K562 (cell line): ENCODE results near the gene ABCC12. TPM values are rescaled to one million over a fixed set of nuclear protein-coding genes. Genes with fewer than 3 reads are reported as not detected.

Experiments
- ATAC-seq: fragments of 200-7000 bp; cut with Tn5 transposase; 3 replicates; pipeline ENCODE4 v1.9.1; 2020; ENCODE audit warnings: moderate library complexity
- BruUV-seq: library from RNA; stranded (reverse); fragments of 400-500 nt; replicated peaks from 2 replicates; lab custom pipeline; 2021; lab: Mats Ljungman, UMichigan
- CTCF ChIA-PET: fragments of 300-600 bp; formaldehyde crosslinking; extraction: SDS; loops from one replicate; lab custom pipeline; 2021; ENCODE audit warnings: low intra/inter-chr PET ratio; lab: Yijun Ruan, JAX
- POLR2A ChIA-PET: fragments of 300-600, 350-650 bp; sonication (Branson Sonifier 250); formaldehyde crosslinking; extraction: SDS; loops from one replicate; lab custom pipeline; 2021; ENCODE audit warnings: antibody characterized with exemption, inconsistent platforms; lab: Yijun Ruan, JAX
- DNase-seq, 4 experiments: peaks; one replicate each; pipeline versions ENCODE4 v3.0.0 to v3.0.0-alpha.2; 2011 to 2018; ENCODE audit warnings: low spot score in 3 of 4, mixed read lengths in 3 of 4; ENCODE audit errors: extremely low read depth in 1 of 4
- FAIRE-seq: peaks from 2 replicates; lab custom pipeline; 2011; peaks lifted over from hg19 to GRCh38; lab: Jason Lieb, UNC
- H2AFZ ChIP-seq: 2 replicates; pipeline ENCODE4 v1.6.0; 2011; ENCODE audit warnings: low read depth, low read length, control low read depth, inconsistent platforms
- H3K27ac ChIP-seq: fragments of 200-600 bp; 3 replicates; pipeline ENCODE4 v1.8.0; 2011; ENCODE audit warnings: low read depth, mild to moderate bottlenecking, control low read depth, inconsistent platforms, low read length, moderate library complexity, mixed read lengths; ENCODE audit errors: extremely low read depth
- H3K27me3 ChIP-seq, 2 experiments: fragments of 300-600 bp in 1 of 2; 2 replicates in 1 of 2; 3 replicates in 1 of 2; pipeline versions ENCODE4 v1.6.0 to v1.8.0; 2011; ENCODE audit warnings: inconsistent platforms in 2 of 2, low read length in 2 of 2, mild to moderate bottlenecking in 1 of 2, mixed read lengths in 1 of 2, moderate library complexity in 1 of 2; ENCODE audit not compliant: control insufficient read depth in 2 of 2, insufficient read depth in 2 of 2
- H3K36me3 ChIP-seq: fragments of 300-600 bp; 3 replicates; pipeline ENCODE4 v1.8.0; 2011; ENCODE audit warnings: mild to moderate bottlenecking, low read length, inconsistent platforms; ENCODE audit not compliant: control insufficient read depth, insufficient read depth
- H3K4me1 ChIP-seq, 2 experiments: fragments of 200-600 bp in 1 of 2; replicated peaks in 1 of 2; 2 replicates in 1 of 2; 3 replicates in 1 of 2; pipeline versions ENCODE4 v1.5.1 to v1.8.0; 2011; ENCODE audit warnings: inconsistent platforms in 2 of 2, low read length in 2 of 2, mild to moderate bottlenecking in 1 of 2, mixed read lengths in 1 of 2, moderate library complexity in 1 of 2; ENCODE audit not compliant: control insufficient read depth in 2 of 2, insufficient read depth in 2 of 2
- H3K4me2 ChIP-seq: 2 replicates; pipeline ENCODE4 v1.6.1; 2011; ENCODE audit warnings: low read length, control low read depth, inconsistent platforms, mixed read lengths; ENCODE audit not compliant: insufficient read depth
- H3K4me3 ChIP-seq: fragments of 200-600 bp; sonication (generic), shearing (Covaris generic); 2 replicates; pipeline ENCODE4 v1.5.1; 2016; ENCODE audit warnings: control low read depth, inconsistent platforms
- H3K79me2 ChIP-seq: fragments of 200-600 bp; 3 replicates; pipeline ENCODE4 v1.8.0; 2011; ENCODE audit warnings: low read length, inconsistent platforms; ENCODE audit not compliant: control insufficient read depth, insufficient read depth
- H3K9ac ChIP-seq, 2 experiments: 2 replicates each; pipeline versions ENCODE4 v1.6.0 to v1.6.1; 2011; ENCODE audit warnings: low read depth in 2 of 2, low read length in 2 of 2, control low read depth in 1 of 2, inconsistent platforms in 1 of 2, mild to moderate bottlenecking in 1 of 2, mixed read lengths in 1 of 2; ENCODE audit not compliant: insufficient read depth in 1 of 2
- H3K9me1 ChIP-seq: one replicate; pipeline ENCODE4 v1.6.0; 2011; ENCODE audit warnings: inconsistent platforms, mild to moderate bottlenecking, low read length, moderate library complexity; ENCODE audit not compliant: control insufficient read depth, insufficient read depth
- H3K9me3 ChIP-seq: replicated peaks from 2 replicates; pipeline ENCODE4 v1.5.1; 2011; ENCODE audit warnings: low read depth, low read length, inconsistent platforms; ENCODE audit not compliant: control insufficient read depth, insufficient read depth
- H4K20me1 ChIP-seq: replicated peaks from 2 replicates; pipeline ENCODE4 v1.6.1; 2011; ENCODE audit warnings: low read length, inconsistent platforms, mixed read lengths; ENCODE audit not compliant: control insufficient read depth, insufficient read depth
- HMG20A ChIP-seq: fragments of 450-650 bp; formaldehyde crosslinking; conservative IDR thresholded peaks from 2 replicates; pipeline ENCODE4 v1.4.0; 2020; ENCODE audit warnings: mild to moderate bottlenecking, mixed read lengths
- KHSRP ChIP-seq: fragments of 450-650 bp; IDR thresholded peaks from 2 replicates; pipeline ENCODE4 v1.6.1; 2017
- RBM39 ChIP-seq: fragments of 200-400 bp; formaldehyde crosslinking; optimal IDR thresholded peaks from 2 replicates; pipeline ENCODE3; 2018; ENCODE audit warnings: low read depth, low read length
- SMARCE1 ChIP-seq: fragments of 450-650 bp; IDR thresholded peaks from 2 replicates; pipeline ENCODE4 v1.7.1; 2016; ENCODE audit warnings: mild to moderate bottlenecking
- STAT5A ChIP-seq: IDR thresholded peaks from 2 replicates; pipeline ENCODE4 v1.6.1; 2012; ENCODE audit warnings: low read length, inconsistent platforms, borderline replicate concordance
- YBX1 ChIP-seq: fragments of 450-650 bp; IDR thresholded peaks from 2 replicates; pipeline ENCODE4 v1.7.1; 2016; ENCODE audit warnings: mild to moderate bottlenecking
- ZNF354B ChIP-seq: fragments of 250-450 bp; sonication (Bioruptor Pico); IDR thresholded peaks from 2 replicates; pipeline ENCODE4 v1.4.0; 2020
- WGBS: fragments of 100-300 bp; shearing (Covaris generic); methylation state at CpG from one replicate; pipeline ENCODE4 v1.1.6; 2016; ENCODE audit warnings: low coverage, mixed read lengths; ENCODE audit not compliant: insufficient coverage; ENCODE audit errors: missing lambda C conversion rate; 5-methylcytosine and 5-hydroxymethylcytosine counted together
- in situ Hi-C: fragments of 300-500 bp; cut with MboI; formaldehyde crosslinking; loops from 4 replicates; pipeline ENCODE4 v1.15.0; 2018; ENCODE audit warnings: inconsistent platforms, mixed read lengths
- intact Hi-C: fragments of 100-400 bp; cut with micrococcal nuclease; formaldehyde crosslinking; loops from 2 replicates; pipeline ENCODE4 v1.14.2; 2022
- polyA plus RNA-seq, 8 experiments: library from polyadenylated mRNA; depleted of rRNA in 4 of 8; stranded (reverse) in 5 of 8; unstranded in 3 of 8; fragments of >200 nt; fragmentation: Nextera tagmentation in 2 of 8; fragmentation: Illumina TruSeq in 1 of 8; extraction: Ambion mirVana in 2 of 8; extraction: Trizol in 1 of 8; gene quantifications; 2 replicates each; pipeline versions ENCODE4 v1.2.1 to v1.2.3, GENCODE V29; 2011 to 2014; ENCODE audit warnings: inconsistent platforms in 1 of 8, missing spikeins in 1 of 8
- total RNA-seq, 7 experiments: library from RNA; depleted of rRNA in 6 of 7; stranded (reverse); fragments of >200 nt in 6 of 7; fragmentation: Illumina TruSeq in 2 of 7; extraction: Trizol in 2 of 7; gene quantifications; 2 replicates each; pipeline versions ENCODE4 v1.2.1 to v1.2.3, GENCODE V29; 2011 to 2021; ENCODE audit warnings: low replicate concordance in 1 of 7
- TF ChIP-seq, protein P1 (sequence below): fragments of 450-650 bp; formaldehyde crosslinking; IDR thresholded peaks from 2 replicates; pipeline ENCODE4 v1.4.0; 2022; ENCODE audit warnings: missing genetic modification characterization
- TF ChIP-seq, protein P2 (sequence below), 3 experiments: IDR thresholded peaks in 2 of 3; conservative IDR thresholded peaks in 1 of 3; 2 replicates each; pipeline ENCODE4 v1.5.1; 2011 to 2012; ENCODE audit warnings: low read length in 3 of 3, mild to moderate bottlenecking in 3 of 3, control low read depth in 2 of 3, improper control_type of control experiment in 1 of 3, inconsistent platforms in 1 of 3, low read depth in 1 of 3, mixed read lengths in 1 of 3, moderate library complexity in 1 of 3; ENCODE audit not compliant: insufficient read depth in 2 of 3

Gene ABCC12
- total and polyA plus RNA-seq, 9 of the 15 experiments (the other 6 are each of a cell fraction or from before 2014, with no cell fraction given) = not detected

DNA sequence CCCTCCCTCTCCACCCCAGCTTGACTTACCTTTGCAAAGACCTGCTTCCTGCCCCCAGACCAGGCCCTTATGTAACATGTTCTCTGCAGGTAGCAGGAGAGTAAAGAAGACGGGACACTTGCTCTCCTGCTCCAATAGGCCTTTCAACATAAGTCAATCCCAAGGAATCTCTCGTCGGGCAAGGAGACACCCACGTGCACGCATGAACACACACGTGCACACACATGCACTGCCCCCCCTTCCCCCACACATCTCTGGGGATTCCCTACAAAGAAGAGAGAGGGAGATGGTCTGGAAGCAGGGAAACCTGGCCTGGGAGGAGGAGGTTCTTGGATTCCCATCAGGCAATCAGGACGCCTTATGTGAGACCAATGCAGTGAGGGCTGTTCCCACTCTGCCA lies 41.4 kb downstream of the ABCC12 start:
- intact Hi-C loops = no loop called here
- POLR2A ChIA-PET = interaction anchor here (0.6 kb wide), 1 partner anchor 246 kb away, joined by 3 read pairs; no protein-coding TSS in a partner anchor
- peaks cover 2% of the 10 kb centered on the region; the same call in 1 of the 2 replicates for H4K20me1 ChIP-seq

More for the DNA sequence above, 41.4 kb downstream of the ABCC12 start:
- DNase-seq (no peak), FAIRE-seq (no peak), ATAC-seq (no peak)
- Histone ChIP-seq H3K27ac (no peak overlapping the region), H3K9me3 (no peaks in the 10 kb centered on the region), H3K4me2 (no peak overlapping the region), H3K27me3 (peaks cover 0 to 24% of the 10 kb centered on the region in 2 experiments; a peak in 2 of 5 replicates), H2AFZ (no peak overlapping the region), H3K9me1 (no peaks in the 10 kb centered on the region), H3K36me3 (no peaks in the 10 kb centered on the region), H3K79me2 (no peaks in the 10 kb centered on the region), H3K9ac (no peak overlapping the region), H3K4me3 (no peak overlapping the region), H3K4me1 (peaks cover 0 to 10% of the 10 kb centered on the region in 2 experiments; a peak in 1 of 5 replicates)
- WGBS = 2% methylated on average over 7 of the region's 7 CpGs
- TF ChIP-seq STAT5A = no peak
- no peak for TF ChIP-seq ZNF354B (CRISPR knock-in tag)
- TF ChIP-seq, protein P1, sequence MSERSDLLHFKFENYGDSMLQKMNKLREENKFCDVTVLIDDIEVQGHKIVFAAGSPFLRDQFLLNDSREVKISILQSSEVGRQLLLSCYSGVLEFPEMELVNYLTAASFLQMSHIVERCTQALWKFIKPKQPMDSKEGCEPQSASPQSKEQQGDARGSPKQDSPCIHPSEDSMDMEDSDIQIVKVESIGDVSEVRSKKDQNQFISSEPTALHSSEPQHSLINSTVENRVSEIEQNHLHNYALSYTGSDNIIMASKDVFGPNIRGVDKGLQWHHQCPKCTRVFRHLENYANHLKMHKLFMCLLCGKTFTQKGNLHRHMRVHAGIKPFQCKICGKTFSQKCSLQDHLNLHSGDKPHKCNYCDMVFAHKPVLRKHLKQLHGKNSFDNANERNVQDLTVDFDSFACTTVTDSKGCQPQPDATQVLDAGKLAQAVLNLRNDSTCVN (CRISPR knock-in tag) = no peak
- TF ChIP-seq, protein P2, sequence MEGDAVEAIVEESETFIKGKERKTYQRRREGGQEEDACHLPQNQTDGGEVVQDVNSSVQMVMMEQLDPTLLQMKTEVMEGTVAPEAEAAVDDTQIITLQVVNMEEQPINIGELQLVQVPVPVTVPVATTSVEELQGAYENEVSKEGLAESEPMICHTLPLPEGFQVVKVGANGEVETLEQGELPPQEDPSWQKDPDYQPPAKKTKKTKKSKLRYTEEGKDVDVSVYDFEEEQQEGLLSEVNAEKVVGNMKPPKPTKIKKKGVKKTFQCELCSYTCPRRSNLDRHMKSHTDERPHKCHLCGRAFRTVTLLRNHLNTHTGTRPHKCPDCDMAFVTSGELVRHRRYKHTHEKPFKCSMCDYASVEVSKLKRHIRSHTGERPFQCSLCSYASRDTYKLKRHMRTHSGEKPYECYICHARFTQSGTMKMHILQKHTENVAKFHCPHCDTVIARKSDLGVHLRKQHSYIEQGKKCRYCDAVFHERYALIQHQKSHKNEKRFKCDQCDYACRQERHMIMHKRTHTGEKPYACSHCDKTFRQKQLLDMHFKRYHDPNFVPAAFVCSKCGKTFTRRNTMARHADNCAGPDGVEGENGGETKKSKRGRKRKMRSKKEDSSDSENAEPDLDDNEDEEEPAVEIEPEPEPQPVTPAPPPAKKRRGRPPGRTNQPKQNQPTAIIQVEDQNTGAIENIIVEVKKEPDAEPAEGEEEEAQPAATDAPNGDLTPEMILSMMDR (IDR thresholded peaks at IDR 0.05 in 2 of 3, conservative IDR thresholded peaks at IDR 0.05 in 1 of 3; ENCODE audit: insufficient read depth in 2 of 3, low read depth in 1 of 3, low read length in 3 of 3) = no peak
- no peak for TF ChIP-seq HMG20A
- no peak for TF ChIP-seq RBM39
- no peak for TF ChIP-seq SMARCE1
- TF ChIP-seq KHSRP = no peak
- TF ChIP-seq YBX1 = no peak
- CTCF ChIA-PET = no interaction called here
- BruUV-seq = no TSS peak
- in situ Hi-C loops = no loop called here
